ENCODE measurements around the gene AP2A1.

AP2A1 gene

GRCh38 chr19:49790866-49791265, 24.1 kb downstream of the AP2A1 start:
- no peak for TF ChIP-seq CTCF (conservative IDR thresholded peaks at IDR 0.05; ENCODE audit: low read depth, low read length)
- DNase-seq (ENCODE audit: low read depth), result no peak
- no peak overlapping the region for H3K4me3 ChIP-seq (ENCODE audit: low read length)

DNA sequence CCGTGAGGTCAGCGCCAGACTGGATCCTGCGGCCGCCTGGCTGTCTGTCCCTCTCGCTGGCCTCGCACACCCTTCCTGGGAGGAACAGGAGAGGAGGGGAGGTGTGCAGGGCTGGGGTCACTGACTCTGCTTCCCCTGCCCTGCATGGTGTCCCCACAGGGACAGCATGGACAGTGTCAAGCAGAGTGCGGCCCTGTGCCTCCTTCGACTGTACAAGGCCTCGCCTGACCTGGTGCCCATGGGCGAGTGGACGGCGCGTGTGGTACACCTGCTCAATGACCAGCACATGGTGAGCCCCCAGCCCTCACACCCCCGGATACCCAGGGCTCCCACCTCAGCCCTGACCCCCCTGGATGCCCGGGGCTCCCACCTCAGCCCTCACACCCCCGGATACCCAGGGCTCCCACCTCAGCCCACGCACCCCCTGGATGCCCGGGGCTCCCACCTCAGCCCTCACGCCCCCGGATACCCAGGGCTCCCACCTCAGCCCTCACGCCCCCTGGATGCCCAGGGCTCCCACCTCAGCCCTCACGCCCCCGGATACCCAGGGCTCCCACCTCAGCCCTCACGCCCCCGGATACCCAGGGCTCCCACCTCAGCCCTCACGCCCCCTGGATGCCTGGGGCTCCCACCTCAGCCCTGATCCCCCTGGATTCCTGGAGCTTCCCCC, 25.1 kb downstream of the AP2A1 start:
- no peak overlapping the region for H3K4me3 ChIP-seq (ENCODE audit: low read length)
- DNase-seq (ENCODE audit: low read depth), result no peak
- no peak for TF ChIP-seq CTCF (conservative IDR thresholded peaks at IDR 0.05; ENCODE audit: low read depth, low read length)

GRCh38 chr19:49792829-49793560, 26.2 kb downstream of the AP2A1 start:
- H3K4me3 ChIP-seq (ENCODE audit: low read length), result no peak overlapping the region
- no peak for DNase-seq (ENCODE audit: low read depth)
- TF ChIP-seq CTCF (conservative IDR thresholded peaks at IDR 0.05; ENCODE audit: low read depth, low read length), result no peak

- H3K4me3 ChIP-seq (ENCODE audit: low read length), result no peak overlapping the region
- no peak for TF ChIP-seq CTCF (conservative IDR thresholded peaks at IDR 0.05; ENCODE audit: low read depth, low read length)
- DNase-seq (ENCODE audit: low read depth), result no peak
Observed at GRCh38 chr19:49793561-49793840, 26.7 kb downstream of the AP2A1 start.

DNA sequence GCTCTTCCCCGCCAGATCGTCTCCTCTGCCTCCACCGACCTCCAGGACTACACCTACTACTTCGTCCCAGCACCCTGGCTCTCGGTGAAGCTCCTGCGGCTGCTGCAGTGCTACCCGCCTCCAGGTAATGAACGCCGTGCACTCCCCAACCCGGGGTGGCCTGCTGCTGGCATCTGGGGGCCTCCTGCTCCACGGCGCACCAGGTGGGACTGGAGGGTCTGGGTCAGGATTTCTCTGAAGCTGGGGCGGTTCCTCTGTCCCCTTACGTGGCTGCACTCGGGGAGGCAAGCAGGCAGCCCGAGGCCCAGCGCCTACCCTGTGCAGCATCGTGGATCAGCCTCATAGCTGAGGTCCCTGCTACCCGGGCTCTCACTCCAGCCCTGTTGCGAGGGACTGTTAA, 28.8 kb downstream of the AP2A1 start:
- DNase-seq (ENCODE audit: low read depth), result no peak
- no peak for TF ChIP-seq CTCF (conservative IDR thresholded peaks at IDR 0.05; ENCODE audit: low read depth, low read length)
- H3K4me3 ChIP-seq (ENCODE audit: low read length), result no peak overlapping the region

- no peak for DNase-seq (ENCODE audit: low read depth)
- no peak overlapping the region for H3K4me3 ChIP-seq (ENCODE audit: low read length)
- no peak for TF ChIP-seq CTCF (conservative IDR thresholded peaks at IDR 0.05; ENCODE audit: low read depth, low read length)
Observed at GRCh38 chr19:49798574-49798973, 31.8 kb downstream of the AP2A1 start.

GRCh38 chr19:49799271-49799797, 32.5 kb downstream of the AP2A1 start:
- no peak overlapping the region for H3K4me3 ChIP-seq (ENCODE audit: low read length)
- TF ChIP-seq CTCF (conservative IDR thresholded peaks at IDR 0.05; ENCODE audit: low read depth, low read length), result no peak
- DNase-seq (ENCODE audit: low read depth), result no peak
